ACHN (cell line): ENCODE data around the gene MEF2A.
"Not testable (repeated sequence)": the region's sequence is repeated elsewhere in the genome, so short reads cannot be mapped to it uniquely, and the experiment has no call there.

ENCODE experiments used
- DNase-seq: peaks from one replicate; pipeline ENCODE4 v3.0.0-alpha.2; 2015
- in situ Hi-C: cut with HindIII; loops from 2 replicates; pipeline ENCODE4 v1.10.0; 2017; ENCODE audit warnings: low sequenced_read_pairs, low pct_ligation_motif_present, low pct_unique_long_range_greater_than_20kb

The MEF2A gene

DNA sequence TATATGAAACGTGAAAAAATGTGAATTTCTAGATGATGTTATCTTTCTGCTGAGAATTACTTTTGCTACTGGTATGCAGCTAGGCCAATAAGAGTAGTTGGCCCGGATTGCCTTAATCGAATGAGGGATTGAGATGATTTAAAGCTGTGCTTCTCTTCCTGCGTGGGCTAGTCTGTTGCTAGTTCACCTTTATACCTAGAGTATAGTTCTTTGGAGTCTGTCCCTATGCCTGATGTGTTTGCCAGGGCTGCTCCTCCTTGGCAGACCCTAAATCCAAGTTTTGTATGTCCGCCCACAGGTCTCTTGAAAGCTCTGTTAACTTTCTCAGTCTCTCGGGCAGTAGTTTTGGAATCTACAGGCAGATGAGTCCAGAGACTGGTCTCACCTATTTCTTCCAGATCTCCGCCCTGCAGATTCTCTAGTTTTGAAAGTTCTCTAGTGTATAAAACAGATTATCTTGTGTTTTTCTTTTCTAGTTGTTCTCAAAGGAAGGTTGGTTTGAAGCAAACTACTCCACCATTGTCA is 64.9 kb downstream of the MEF2A start:
- no peak for DNase-seq
- in situ Hi-C loops = no loop called here

DNA sequence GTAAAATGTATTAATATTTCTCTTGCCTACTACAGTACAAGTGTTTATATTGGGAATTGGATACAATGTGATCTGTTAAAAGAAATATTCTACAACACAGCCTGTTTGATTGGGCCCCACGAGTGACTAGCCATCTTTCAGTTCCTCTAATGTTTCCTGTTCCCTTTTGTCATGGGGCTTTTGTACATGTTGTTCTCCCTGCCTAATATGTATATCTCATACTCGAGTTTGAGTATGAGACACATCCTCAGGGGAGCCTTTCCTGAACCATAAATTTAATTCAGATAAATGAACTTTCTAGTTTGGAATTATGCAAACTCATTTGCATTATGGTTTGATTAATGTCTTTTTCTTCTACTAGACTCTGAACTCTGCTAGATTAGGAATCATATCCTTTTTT is 65.5 kb downstream of the MEF2A start:
- no peak for DNase-seq
- in situ Hi-C loops = no loop called here

DNA sequence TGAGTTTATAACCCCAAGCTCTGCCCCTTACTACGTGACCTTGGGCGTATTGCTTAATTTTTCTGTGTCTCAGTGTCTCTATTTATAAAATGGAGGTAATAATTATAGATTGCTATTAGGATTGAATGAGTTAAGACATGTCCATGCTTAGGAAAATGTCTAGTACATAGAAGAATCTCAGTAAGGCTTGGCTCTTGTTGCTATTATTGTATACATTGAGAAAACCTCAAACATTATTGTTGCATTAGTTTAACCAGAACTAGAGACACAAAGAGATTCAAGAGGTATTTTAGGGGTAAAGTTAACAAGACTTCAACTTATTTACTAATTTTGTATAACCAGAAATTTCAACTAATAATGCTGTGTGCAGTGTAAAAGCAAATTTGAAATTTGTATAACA is 66.7 kb downstream of the MEF2A start:
- in situ Hi-C loops = no loop called here
- no peak for DNase-seq

DNA sequence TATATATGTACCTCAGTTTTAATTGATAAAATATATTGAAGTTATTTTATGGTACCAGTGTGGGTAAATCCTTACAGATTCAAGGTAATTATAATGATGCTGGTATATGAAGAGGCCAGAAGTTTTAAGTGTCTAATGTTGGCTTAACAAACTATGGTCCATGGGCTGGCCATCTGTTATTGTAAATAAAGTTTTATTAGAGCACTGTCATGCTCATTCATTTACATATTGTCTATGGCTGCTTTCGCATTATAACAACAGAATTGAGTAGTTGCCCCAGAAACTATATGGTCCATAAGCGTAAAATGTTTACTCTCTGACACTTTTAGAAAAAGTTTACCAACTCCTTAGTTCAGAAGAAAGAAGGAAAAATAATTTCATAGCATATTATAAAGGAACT is 67.9 kb downstream of the MEF2A start:
- DNase-seq = no peak
- in situ Hi-C loops = no loop called here

DNA sequence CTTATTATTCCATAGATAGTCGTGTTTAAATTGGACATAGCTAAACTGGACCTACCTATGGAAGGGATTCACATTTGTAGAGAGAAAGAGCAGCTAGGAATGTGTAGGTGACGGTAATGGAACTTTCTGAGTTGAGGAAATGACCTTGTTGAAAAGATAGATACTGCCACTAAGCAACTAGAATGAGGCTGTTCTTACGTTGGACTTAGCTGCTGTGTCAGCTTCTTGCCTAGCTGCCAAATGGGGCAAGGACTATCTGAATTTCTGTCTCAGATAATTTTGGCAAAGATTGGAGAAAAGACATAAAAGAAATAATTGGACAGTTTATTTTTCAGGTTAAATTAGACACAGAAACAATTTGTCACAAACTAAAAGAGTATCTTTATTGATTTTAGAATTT is 68.8 kb downstream of the MEF2A start:
- in situ Hi-C loops = no loop called here
- no peak for DNase-seq

DNA sequence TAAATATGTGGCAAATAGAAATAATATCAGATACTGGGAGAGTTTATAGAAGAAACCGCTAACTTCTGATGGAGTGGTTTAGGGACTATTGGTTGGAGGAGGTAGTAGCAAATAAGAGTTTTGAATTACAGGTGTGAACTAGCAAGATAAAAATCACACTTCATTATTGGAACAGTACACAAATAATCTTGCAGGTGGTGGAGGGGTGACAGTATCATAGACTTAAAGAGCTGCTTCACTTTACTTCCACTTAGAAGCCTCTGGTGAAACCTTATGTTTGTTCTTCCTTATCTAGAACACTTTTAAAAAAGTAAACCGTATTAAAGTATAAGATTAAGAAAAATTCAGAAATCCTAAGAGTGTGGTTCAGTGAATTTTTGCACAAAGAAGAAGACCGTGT is 69.4 kb downstream of the MEF2A start:
- in situ Hi-C loops = no loop called here

DNA sequence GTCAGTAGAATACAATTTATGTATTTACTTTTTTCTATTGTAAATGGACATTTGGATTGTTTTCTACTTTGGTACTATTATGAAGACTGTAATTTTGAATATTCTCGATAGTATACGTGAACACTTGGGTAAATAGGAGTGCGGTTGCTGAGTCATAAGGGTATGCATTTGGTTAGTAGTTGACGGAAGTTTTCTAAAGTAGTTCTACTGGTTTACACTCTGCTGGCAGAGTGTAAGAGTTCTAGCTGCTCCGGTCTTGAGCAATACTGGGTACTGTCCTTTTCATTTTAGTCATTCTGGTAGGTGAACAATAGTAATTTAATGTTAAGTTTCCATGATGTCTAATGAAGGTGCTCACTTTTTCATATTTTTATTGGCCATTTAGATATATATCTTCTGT is 70.0 kb downstream of the MEF2A start:
- DNase-seq = no peak

More for the DNA sequence above, 69.4 kb downstream of the MEF2A start:
- DNase-seq = no peak

DNA sequence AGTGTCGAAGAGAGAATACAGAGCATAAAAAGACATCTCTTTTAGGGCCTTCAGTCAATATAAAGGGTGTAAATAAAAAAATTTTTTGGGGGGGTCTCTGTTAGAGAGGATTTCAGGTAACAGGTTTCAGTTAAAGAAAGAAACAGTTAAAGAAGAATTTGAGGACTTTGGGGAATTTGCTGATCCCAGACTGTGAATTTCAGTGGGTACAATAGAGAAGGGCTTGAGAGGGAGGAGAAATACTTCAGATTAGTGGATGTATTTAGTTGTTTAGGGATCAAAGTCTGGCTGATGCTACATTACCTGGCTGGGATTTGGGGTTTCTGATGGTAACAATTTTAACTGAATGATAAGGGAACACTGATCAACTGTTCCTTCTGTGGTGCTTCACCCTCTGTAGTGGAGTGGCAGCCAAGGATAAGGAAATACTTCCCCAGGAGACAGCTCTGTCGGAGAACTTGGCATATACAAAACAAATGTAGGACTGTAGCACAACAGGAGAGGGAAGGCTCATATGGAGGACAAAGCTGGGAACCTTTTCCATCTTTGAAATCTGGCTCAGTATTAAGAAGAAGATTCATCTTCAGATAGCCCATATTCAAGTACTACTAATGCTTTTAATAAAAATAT is 79.2 kb downstream of the MEF2A start:
- DNase-seq = no peak
- in situ Hi-C loops = no loop called here

More for the DNA sequence above, 70.0 kb downstream of the MEF2A start:
- in situ Hi-C loops = no loop called here

DNA sequence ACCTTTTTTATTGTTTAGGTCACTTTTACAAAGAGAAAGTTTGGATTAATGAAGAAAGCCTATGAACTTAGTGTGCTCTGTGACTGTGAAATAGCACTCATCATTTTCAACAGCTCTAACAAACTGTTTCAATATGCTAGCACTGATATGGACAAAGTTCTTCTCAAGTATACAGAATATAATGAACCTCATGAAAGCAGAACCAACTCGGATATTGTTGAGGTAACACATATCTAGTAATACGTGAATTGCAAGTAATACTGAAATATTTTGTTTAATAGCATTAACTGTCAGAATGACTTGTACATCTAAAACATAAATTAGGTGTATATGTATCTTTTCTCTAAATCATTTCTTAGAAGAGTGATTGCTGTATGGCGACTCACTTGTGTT is 79.8 kb downstream of the MEF2A start:
- no peak for DNase-seq
- in situ Hi-C loops = no loop called here

DNA sequence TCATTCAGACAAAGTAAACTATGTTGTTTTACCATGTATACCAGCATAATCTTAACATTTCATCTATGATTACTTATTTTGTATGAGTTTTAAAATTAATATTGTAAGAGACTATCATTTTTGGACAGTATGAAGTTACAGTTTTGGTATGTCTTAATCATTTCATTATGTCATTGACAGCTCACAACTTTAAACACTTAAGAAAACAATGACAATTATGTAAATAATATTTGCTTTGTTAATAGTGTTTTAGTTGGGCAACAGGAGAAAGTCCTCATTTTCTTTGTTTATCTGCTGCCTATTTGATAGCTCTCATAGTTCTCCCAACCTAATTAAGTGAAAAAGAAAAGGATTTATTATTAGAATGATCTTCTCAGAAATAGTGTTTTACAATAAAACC is 80.2 kb downstream of the MEF2A start:
- in situ Hi-C loops = no loop called here
- no peak for DNase-seq

DNA sequence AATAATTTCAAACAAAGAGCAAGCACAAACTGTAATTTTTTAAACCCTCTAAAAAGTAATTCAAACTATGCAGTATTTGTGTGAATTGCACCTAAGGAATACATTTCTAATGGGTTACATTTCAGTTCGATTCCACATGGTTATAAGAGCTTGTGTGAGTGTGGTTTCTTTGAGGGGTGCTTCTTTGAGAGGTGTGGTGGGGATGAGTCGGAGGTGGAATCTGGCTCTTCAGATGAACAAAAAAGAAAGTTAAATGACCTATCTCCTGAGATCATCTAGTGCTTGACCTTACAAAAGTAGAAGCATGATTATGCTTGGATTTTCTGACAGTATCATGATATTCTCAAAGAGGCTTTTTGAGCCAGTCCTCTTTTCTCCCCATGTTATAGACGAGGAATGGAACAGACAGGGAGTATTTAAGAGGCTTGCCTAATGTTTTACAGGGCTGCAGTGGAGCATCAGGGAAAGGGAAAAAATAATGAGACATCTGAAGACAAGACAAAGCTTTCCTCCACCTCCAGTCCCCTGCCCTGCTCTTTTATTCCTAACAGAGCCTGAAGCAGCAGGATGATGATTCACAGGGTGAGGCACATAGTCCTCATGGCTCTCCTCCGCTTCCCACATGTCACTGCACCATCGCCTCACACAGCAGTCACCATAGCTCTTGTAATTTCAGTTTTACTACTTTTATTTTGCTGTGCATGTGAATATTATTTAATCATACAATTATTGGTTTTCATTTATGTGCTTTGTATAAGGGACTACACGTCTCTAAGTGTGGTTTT is 85.4 kb downstream of the MEF2A start:
- no peak for DNase-seq
- in situ Hi-C loops = no loop called here

DNA sequence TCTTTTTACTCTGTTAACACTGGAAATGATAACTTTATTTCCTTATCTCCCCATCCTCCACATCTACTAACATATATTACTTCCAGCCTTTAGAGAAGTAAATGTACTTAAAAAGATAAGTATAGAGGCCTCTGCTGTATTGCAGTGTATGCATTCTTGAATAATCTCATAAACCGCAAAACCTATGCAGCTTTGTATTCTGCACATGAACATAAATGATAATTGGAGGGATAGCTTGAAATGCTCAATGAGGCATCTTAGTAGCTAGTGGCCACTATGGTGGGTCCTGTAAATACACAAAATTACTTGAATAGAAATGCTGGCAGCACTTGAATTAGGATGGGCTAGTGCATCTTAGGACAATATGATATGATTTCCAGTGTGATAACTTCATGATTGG is 90.4 kb downstream of the MEF2A start:
- in situ Hi-C loops = no loop called here

DNA sequence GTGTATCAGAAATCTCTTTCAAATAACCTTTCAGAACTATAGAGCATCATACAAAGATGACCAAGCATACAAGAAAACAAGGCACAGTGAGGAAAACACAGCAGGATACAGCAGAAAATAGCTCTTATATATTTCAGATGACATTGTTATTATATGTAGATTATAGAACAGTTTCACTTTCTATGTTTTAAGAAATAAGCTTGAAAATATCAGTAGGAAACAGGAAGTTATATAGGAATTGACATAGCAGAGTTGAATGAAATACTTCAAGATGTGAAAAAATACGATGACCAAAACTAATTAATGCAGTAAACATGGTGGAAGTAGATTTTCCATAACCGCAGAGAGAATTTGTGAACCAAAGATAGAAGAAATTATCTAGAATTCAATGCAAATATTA is 92.2 kb downstream of the MEF2A start:
- in situ Hi-C loops = no loop called here
- DNase-seq = no peak

More for the DNA sequence above, 90.4 kb downstream of the MEF2A start:
- DNase-seq = no peak

DNA sequence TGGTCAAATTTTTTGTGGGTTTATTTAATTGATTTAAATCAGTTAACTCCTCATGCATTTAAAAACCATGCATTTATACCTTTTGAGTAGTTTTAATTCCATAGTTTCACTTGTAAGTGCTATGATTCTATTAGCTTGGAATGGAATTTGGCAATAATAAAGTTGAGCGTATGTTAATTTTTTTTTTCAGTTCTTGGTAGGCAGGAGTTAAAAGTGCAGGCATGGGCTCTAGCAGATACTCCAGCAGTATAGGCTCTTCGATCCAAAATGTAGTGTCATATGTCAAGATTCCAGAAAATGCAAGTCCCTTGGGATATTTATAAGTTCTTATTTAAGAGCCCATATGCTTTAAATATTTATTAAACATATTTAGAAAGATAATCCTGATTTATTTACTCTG is 97.1 kb downstream of the MEF2A start:
- in situ Hi-C loops = no loop called here
- DNase-seq = no peak

DNA sequence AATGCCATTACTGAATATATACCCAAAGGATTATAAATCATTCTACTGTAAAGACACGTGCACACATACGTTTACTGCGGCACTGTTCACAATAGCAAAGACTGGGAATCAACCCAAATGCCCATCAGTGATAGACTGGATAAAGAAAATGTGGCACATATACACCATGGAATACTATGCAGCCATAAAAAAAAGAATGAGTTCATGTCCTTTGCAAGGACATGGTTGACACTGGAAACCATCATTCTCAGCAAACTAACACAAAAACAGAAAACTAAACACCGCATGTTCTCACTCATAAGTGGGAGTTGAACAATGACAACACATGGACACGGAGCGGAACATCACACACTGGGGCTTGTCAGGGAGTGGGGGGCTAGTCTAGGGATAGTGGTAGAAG is 100.3 kb downstream of the MEF2A start:
- in situ Hi-C loops, DNase-seq: not testable (repeated sequence)

DNA sequence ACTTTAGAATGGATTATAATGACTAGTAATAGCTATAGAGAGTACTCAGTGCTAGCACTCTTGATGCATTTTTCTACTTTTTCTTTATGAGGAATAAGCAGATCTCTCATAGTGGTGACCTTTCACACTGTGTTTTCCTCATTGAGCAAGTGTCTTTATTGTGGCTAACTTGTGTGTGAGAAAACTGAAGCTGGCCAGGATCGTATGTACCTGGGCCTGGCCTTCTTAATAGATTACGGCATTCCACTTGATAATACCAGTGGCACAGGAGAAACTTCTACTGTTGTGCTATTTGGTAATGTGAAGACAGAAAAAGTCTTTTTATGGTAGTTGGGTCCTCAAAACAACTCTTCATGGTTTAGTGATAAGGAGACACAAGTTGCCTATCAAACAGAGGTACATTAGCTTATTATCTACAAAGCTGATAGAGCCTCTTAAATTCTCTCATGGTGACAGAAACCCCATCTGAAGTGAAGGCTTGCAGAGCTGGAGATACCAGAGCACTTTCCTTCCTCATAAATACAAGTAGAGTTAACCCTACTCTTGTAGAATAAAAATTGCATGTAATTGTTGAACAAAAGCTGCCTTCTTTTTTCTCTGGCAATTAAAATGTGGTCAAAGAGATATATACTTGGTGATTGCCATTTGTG is 102.9 kb downstream of the MEF2A start:
- no peak for DNase-seq
- in situ Hi-C loops = no loop called here

DNA sequence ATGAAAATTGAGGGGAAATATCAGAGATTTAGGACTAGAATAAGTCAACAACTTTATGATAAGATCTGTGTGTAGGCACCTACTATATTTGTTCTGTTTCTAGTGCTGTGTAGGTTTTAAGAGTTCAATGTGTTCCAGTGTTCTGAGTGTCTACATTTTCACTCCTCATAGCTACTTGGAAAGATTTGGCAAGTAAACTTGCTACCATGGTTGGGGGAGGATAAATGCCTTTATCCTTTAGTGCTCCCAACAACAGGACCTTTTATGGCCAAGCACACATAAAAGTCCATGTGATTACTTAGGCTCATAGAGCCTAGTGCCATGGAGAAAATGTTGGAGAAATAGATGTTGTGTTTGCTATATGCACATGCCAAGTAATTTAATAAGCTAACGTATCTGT is 103.5 kb downstream of the MEF2A start:
- in situ Hi-C loops = no loop called here
- no peak for DNase-seq

DNA sequence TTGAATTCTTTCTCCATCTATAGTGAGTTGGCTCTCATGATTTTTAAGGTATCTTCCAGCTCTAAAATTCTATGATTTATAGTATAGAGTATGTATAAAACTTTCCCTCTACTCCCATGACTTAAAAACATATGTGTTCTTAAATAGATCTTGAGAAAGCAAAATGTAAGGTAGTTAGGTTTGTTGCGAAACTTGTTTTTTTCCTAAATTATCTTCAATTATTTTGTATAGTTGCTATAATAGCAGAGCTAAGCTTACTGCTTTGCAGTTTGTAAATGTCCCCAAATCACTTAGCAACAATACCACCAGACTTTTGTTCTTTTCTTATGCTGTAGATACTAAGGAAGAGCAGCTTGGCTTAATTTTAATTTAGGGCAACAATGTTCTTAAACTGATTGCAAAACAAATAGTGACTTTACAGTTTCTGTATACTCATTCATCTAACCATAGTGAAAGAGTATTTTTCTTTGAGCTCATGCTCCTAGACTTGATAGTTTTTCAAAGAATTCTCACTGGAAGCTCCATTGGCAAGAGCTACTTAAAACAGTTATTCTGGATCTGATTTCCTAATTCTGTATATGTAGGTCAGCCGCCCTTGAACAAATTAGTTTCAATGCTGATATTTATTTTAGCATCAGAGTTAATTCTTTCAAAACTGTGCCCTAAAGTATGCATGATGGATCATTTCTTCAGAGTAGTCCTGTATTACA is 106.3 kb downstream of the MEF2A start:
- no peak for DNase-seq
- in situ Hi-C loops = no loop called here

DNA sequence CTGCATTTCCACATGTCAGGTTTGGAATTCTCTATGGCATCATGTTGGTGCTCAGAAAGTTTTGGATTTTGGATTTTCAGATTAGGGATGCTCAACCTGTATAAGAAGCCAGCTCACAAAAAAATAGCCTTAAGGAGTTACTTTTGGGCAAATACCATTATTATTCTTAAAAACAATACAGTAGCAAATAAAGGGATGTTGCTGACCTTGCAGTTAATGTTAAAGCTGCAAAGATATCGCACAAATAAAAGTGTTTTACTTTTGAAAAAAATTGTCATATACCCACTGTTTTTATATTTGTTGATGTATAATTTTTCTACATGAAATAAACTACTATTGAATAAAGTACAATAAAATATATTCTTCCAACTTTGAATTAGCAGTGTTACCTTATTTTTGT is 107.3 kb downstream of the MEF2A start:
- DNase-seq = no peak
- in situ Hi-C loops = no loop called here
